Measurements from ENCODE around the gene RFX1. TPM values are rescaled to one million over a fixed set of nuclear protein-coding genes. Genes with fewer than 3 reads are reported as not detected.

The RFX1 gene
- total and polyA plus RNA-seq, 4 donors: 1.8 to 5.6 (median 3.5) TPM

DNA sequence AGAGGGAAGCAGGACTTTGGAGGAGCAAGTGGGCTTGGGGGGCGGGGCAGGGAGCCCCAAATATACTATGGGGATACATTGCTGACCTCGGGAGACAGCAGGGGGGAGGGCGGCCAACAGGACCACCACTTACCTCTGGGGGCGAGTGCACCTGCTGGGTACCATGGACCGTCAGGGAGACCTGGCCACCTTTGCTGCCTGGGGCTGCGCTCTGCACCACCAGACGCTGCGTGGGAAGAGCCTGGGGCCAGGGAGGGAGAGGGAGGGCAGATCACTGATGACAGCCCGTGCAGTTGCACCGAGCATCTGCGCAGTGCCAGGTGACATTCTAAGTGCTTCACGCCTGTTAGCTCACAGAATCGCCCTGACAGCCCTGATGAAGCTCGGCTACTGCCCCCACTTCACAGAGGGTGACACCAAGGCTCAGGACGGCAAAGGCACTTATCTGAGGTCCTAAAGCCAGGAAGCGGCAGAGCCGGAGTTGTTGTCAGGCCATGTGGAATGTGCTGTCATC lies 24.1 kb downstream of the RFX1 start:
- peaks cover 0 to 30% (median 7%) of the 10 kb centered on the region in 4 donors for H3K36me3 ChIP-seq (ENCODE audit: control insufficient read depth in 4 of 4, insufficient read depth in 3 of 4, low read depth in 1 of 4, low read length in 3 of 4)
- no peak overlapping the region for H3K9ac ChIP-seq (ENCODE audit: low read depth in 1 of 2, low read length in 2 of 2)
- 96% methylated on average over 17 of the region's 17 CpGs for WGBS
- no peak for DNase-seq (ENCODE audit: low spot score)
- H3K9me3 ChIP-seq (ENCODE audit: control insufficient read depth in 4 of 4, low read length in 3 of 4): no peaks in the 10 kb centered on the region
- peaks cover 0 to 3% (median under 1%) of the 10 kb centered on the region in 4 donors for H3K4me1 ChIP-seq (ENCODE audit: control insufficient read depth in 4 of 4, insufficient read depth in 4 of 4, low read length in 3 of 4)
- TF ChIP-seq YY1 (IDR thresholded peaks at IDR 0.05) (no peak), FOXA1 (IDR thresholded peaks at IDR 0.05) (no peak), TAF1 (conservative IDR thresholded peaks at IDR 0.05) (no peak), GABPA (IDR thresholded peaks at IDR 0.05 in 1 of 2, conservative IDR thresholded peaks at IDR 0.05 in 1 of 2) (no peak)
- no peak overlapping the region for H3K27ac ChIP-seq (ENCODE audit: low read depth in 1 of 2, low read length in 2 of 2)
- no peak overlapping the region for H3K4me3 ChIP-seq (ENCODE audit: low read depth in 1 of 3, low read length in 3 of 3)
- H3K27me3 ChIP-seq (ENCODE audit: control insufficient read depth in 4 of 4, insufficient read depth in 4 of 4, low read length in 3 of 4): no peaks in the 10 kb centered on the region

DNA sequence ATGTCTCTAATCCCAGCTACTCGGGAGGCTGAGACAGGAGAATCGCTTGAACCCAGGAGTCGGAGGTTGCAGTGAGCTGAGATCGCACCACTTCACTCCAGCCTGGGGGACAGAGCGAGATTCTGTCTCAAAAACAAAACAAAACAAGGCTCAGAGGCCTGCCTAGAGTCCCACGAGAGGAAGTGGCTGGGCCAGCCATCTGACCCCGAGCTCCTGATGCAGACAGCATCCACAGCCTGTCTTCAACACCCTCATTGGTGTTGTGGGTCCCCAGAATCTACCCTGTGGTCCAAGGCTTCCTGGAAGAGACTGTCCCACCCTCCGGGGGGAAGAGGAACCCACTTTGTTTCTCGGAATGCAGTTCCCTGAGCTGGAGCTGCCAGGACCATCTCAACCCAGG lies 24.7 kb downstream of the RFX1 start:
- Histone ChIP-seq H3K36me3 (ENCODE audit: control insufficient read depth in 4 of 4, insufficient read depth in 3 of 4, low read depth in 1 of 4, low read length in 3 of 4) (peaks cover 0 to 31% (median 9%) of the 10 kb centered on the region in 4 donors), H3K4me3 (ENCODE audit: low read depth in 1 of 3, low read length in 3 of 3) (no peak overlapping the region), H3K9ac (ENCODE audit: low read depth in 1 of 2, low read length in 2 of 2) (no peak overlapping the region), H3K27ac (ENCODE audit: low read depth in 1 of 2, low read length in 2 of 2) (no peak overlapping the region), H3K27me3 (ENCODE audit: control insufficient read depth in 4 of 4, insufficient read depth in 4 of 4, low read length in 3 of 4) (no peaks in the 10 kb centered on the region), H3K9me3 (ENCODE audit: control insufficient read depth in 4 of 4, low read length in 3 of 4) (no peaks in the 10 kb centered on the region), H3K4me1 (ENCODE audit: control insufficient read depth in 4 of 4, insufficient read depth in 4 of 4, low read length in 3 of 4) (no peaks in the 10 kb centered on the region)
- 92% methylated on average over 9 of the region's 9 CpGs for WGBS
- no peak for DNase-seq (ENCODE audit: low spot score)
- TF ChIP-seq, protein P1, sequence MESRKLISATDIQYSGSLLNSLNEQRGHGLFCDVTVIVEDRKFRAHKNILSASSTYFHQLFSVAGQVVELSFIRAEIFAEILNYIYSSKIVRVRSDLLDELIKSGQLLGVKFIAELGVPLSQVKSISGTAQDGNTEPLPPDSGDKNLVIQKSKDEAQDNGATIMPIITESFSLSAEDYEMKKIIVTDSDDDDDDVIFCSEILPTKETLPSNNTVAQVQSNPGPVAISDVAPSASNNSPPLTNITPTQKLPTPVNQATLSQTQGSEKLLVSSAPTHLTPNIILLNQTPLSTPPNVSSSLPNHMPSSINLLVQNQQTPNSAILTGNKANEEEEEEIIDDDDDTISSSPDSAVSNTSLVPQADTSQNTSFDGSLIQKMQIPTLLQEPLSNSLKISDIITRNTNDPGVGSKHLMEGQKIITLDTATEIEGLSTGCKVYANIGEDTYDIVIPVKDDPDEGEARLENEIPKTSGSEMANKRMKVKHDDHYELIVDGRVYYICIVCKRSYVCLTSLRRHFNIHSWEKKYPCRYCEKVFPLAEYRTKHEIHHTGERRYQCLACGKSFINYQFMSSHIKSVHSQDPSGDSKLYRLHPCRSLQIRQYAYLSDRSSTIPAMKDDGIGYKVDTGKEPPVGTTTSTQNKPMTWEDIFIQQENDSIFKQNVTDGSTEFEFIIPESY (IDR thresholded peaks at IDR 0.05): no peak
- no peak for TF ChIP-seq FOXA2 (IDR thresholded peaks at IDR 0.05)
- no peak for TF ChIP-seq HNF4G (IDR thresholded peaks at IDR 0.05)
- TF ChIP-seq, protein P2, sequence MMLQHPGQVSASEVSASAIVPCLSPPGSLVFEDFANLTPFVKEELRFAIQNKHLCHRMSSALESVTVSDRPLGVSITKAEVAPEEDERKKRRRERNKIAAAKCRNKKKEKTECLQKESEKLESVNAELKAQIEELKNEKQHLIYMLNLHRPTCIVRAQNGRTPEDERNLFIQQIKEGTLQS (IDR thresholded peaks at IDR 0.05): no peak
- TF ChIP-seq YY1 (IDR thresholded peaks at IDR 0.05): no peak
- no peak for TF ChIP-seq SP1 (IDR thresholded peaks at IDR 0.05)
- TF ChIP-seq TAF1 (conservative IDR thresholded peaks at IDR 0.05): no peak
- TF ChIP-seq RAD21 (IDR thresholded peaks at IDR 0.05): no peak
- TF ChIP-seq, protein P3, sequence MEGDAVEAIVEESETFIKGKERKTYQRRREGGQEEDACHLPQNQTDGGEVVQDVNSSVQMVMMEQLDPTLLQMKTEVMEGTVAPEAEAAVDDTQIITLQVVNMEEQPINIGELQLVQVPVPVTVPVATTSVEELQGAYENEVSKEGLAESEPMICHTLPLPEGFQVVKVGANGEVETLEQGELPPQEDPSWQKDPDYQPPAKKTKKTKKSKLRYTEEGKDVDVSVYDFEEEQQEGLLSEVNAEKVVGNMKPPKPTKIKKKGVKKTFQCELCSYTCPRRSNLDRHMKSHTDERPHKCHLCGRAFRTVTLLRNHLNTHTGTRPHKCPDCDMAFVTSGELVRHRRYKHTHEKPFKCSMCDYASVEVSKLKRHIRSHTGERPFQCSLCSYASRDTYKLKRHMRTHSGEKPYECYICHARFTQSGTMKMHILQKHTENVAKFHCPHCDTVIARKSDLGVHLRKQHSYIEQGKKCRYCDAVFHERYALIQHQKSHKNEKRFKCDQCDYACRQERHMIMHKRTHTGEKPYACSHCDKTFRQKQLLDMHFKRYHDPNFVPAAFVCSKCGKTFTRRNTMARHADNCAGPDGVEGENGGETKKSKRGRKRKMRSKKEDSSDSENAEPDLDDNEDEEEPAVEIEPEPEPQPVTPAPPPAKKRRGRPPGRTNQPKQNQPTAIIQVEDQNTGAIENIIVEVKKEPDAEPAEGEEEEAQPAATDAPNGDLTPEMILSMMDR (IDR thresholded peaks at IDR 0.05; ENCODE audit: low read depth, low read length, missing input control): no peak
- no peak for TF ChIP-seq NR2F2 (IDR thresholded peaks at IDR 0.05)

DNA sequence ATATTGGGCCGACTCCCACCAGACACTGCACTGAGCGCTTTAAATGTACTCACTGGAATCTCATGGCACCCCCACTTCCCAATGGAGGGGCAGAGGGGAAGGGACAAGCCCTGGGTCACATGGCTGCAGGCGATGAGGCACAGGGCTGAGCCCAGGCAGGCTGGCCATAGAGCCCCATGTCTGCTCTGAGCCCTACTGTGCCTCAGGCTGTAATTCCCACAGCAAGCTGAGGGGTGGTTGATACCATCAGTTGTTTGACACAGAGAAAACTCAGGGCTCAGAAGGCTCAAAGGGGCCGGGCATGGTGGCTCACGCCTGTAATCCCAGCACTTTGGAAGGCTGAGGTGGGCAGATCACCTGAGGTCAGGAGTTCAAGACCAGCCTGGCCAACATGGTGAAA lies 25.1 kb downstream of the RFX1 start:
- DNase-seq (ENCODE audit: low spot score): no peak
- no peak overlapping the region for H3K9ac ChIP-seq (ENCODE audit: low read depth in 1 of 2, low read length in 2 of 2)
- no peaks in the 10 kb centered on the region for H3K27me3 ChIP-seq (ENCODE audit: control insufficient read depth in 4 of 4, insufficient read depth in 4 of 4, low read length in 3 of 4)
- no peaks in the 10 kb centered on the region for H3K4me1 ChIP-seq (ENCODE audit: control insufficient read depth in 4 of 4, insufficient read depth in 4 of 4, low read length in 3 of 4)
- no peak for TF ChIP-seq NR2F2 (IDR thresholded peaks at IDR 0.05)
- H3K4me3 ChIP-seq (ENCODE audit: low read depth in 1 of 3, low read length in 3 of 3): no peak overlapping the region
- H3K36me3 ChIP-seq (ENCODE audit: control insufficient read depth in 4 of 4, insufficient read depth in 3 of 4, low read depth in 1 of 4, low read length in 3 of 4): peaks cover 0 to 36% (median 13%) of the 10 kb centered on the region in 4 donors
- H3K9me3 ChIP-seq (ENCODE audit: control insufficient read depth in 4 of 4, low read length in 3 of 4): no peaks in the 10 kb centered on the region
- no peak overlapping the region for H3K27ac ChIP-seq (ENCODE audit: low read depth in 1 of 2, low read length in 2 of 2)
- WGBS: 95% methylated on average over 5 of the region's 5 CpGs

All from liver (tissue), 9 donors.